H1 (cell line): ENCODE measurements around the gene CAPN13.

Experiments
- EZH2 ChIP-seq: fragments of 200-600 bp; sonication (generic); IDR thresholded peaks from 2 replicates; pipeline ENCODE4 v1.7.1; 2012; ENCODE audit warnings: low read depth, mild to moderate bottlenecking, moderate library complexity, low read length, inconsistent platforms; ENCODE audit not compliant: severe bottlenecking
- GABPA ChIP-seq: IDR thresholded peaks from 2 replicates; pipeline ENCODE4 v1.6.1; 2011; ENCODE audit warnings: mild to moderate bottlenecking, low read length, moderate library complexity, borderline replicate concordance; ENCODE audit not compliant: insufficient read depth
- POU5F1 ChIP-seq: IDR thresholded peaks from 2 replicates; pipeline ENCODE4 v1.6.1; 2011; ENCODE audit warnings: low read depth, mild to moderate bottlenecking, low read length, moderate library complexity
- RAD21 ChIP-seq, 2 experiments: IDR thresholded peaks in 1 of 2; conservative IDR thresholded peaks in 1 of 2; 2 replicates each; pipeline ENCODE4 v1.6.1; 2011; ENCODE audit warnings: low read depth in 2 of 2, low read length in 2 of 2, improper control_type of control experiment in 1 of 2, inconsistent platforms in 1 of 2, mild to moderate bottlenecking in 1 of 2, moderate library complexity in 1 of 2
- TEAD4 ChIP-seq: IDR thresholded peaks from 2 replicates; pipeline ENCODE4 v1.6.1; 2012; ENCODE audit warnings: low read depth, low read length, inconsistent platforms, mixed read lengths
- TF ChIP-seq, protein P1 (sequence below), 3 experiments: IDR thresholded peaks; 1 replicate in 2 of 3; 2 replicates in 1 of 3; pipeline versions ENCODE4 v1.5.1 to v1.6.1; 2011; ENCODE audit warnings: low read length in 3 of 3, mild to moderate bottlenecking in 3 of 3, inconsistent platforms in 2 of 3, low read depth in 1 of 3, moderate library complexity in 1 of 3; ENCODE audit not compliant: insufficient read depth in 1 of 3; ENCODE audit errors: control extremely low read depth in 1 of 3

DNA sequence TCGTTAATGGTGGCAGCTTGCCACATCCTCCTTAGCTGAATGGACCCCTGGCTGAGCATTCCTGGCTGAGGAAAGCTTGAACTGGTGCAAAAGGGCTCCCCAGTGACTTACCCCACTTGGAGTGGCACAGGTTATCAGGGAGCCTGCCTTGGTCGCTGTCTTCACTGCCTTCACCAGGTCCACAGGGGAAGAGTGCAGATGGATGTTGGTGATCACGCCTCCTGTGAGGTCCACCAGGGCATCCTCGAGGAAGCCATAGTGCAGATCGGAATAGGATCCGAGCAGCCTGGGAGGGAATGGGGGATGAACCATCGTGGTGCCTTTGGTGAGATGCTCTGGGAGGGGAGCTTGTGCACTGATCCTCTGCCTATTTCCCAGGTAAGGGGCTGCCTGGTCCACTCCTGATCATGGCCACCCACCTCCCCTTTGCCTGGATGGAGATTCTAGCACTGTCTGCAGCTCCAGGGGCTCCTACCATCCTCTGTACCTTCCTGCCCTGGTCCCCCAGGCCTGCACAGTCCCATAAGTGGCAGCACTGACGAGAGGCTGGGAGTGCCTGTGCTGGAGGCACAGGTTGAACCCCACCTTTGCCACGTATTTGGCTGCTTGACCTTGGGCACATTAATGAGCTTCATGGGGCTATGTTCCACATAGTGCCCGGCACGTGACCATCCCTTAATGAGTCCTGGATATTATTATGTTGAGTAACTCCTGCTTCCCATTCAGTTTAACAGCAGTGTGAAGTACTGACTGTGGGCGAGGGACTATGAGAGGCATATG lies 43.0 kb downstream of the CAPN13 start:
- TF ChIP-seq, protein P1, sequence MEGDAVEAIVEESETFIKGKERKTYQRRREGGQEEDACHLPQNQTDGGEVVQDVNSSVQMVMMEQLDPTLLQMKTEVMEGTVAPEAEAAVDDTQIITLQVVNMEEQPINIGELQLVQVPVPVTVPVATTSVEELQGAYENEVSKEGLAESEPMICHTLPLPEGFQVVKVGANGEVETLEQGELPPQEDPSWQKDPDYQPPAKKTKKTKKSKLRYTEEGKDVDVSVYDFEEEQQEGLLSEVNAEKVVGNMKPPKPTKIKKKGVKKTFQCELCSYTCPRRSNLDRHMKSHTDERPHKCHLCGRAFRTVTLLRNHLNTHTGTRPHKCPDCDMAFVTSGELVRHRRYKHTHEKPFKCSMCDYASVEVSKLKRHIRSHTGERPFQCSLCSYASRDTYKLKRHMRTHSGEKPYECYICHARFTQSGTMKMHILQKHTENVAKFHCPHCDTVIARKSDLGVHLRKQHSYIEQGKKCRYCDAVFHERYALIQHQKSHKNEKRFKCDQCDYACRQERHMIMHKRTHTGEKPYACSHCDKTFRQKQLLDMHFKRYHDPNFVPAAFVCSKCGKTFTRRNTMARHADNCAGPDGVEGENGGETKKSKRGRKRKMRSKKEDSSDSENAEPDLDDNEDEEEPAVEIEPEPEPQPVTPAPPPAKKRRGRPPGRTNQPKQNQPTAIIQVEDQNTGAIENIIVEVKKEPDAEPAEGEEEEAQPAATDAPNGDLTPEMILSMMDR (IDR thresholded peaks at IDR 0.05; ENCODE audit: control extremely low read depth in 1 of 3, insufficient read depth in 1 of 3, low read depth in 1 of 3, low read length in 3 of 3): no peak
- TF ChIP-seq GABPA (no peak), EZH2 (no peak), TEAD4 (no peak), RAD21 (IDR thresholded peaks at IDR 0.05 in 1 of 2, conservative IDR thresholded peaks at IDR 0.05 in 1 of 2; ENCODE audit: low read depth in 2 of 2, low read length in 2 of 2) (no peak), POU5F1 (no peak)
